D721Med (cell line): Measurements from ENCODE around the gene IFNGR1.

Experiments used
- DNase-seq: peaks from one replicate; pipeline ENCODE4 v3.0.0; 2011; ENCODE audit warnings: low spot score; ENCODE audit not compliant: insufficient read length
- FAIRE-seq: peaks from 2 replicates; lab custom pipeline; 2011; peaks lifted over from hg19 to GRCh38; lab: Jason Lieb, UNC
- CTCF ChIP-seq: IDR thresholded peaks from 2 replicates; pipeline ENCODE4 v1.5.1; 2012; ENCODE audit warnings: mild to moderate bottlenecking, control low read depth; ENCODE audit not compliant: insufficient read depth; ENCODE audit errors: missing control alignments

Gene IFNGR1

GRCh38 chr6:137236581-137237355 lies 17.6 kb upstream of the IFNGR1 start:
- FAIRE-seq (no peak), DNase-seq (no peak)

GRCh38 chr6:137235686-137236085 lies 16.5 kb upstream of the IFNGR1 start:
- TF ChIP-seq CTCF: no peak
- DNase-seq (no peak), FAIRE-seq (no peak)

More at GRCh38 chr6:137236581-137237355, 17.6 kb upstream of the IFNGR1 start:
- TF ChIP-seq CTCF: no peak

- FAIRE-seq: no peak
- DNase-seq: no peak
- no peak for TF ChIP-seq CTCF
These were observed 15.0 kb upstream of the IFNGR1 start for GRCh38 chr6:137233911-137234863.

- no peak for TF ChIP-seq CTCF
- DNase-seq: no peak
- no peak for FAIRE-seq
These were observed 12.7 kb upstream of the IFNGR1 start for GRCh38 chr6:137231895-137232294.

- no peak for TF ChIP-seq CTCF
- no peak for FAIRE-seq
- no peak for DNase-seq
These were observed 11.9 kb upstream of the IFNGR1 start for GRCh38 chr6:137230956-137231555.

- DNase-seq: no peak
- no peak for FAIRE-seq
- TF ChIP-seq CTCF: no peak
These were observed 11.4 kb upstream of the IFNGR1 start for GRCh38 chr6:137230547-137230946.
